Activated T-helper 1 cell treated with anti-CD3 and anti-CD28 coated beads, Interleukin-2, amount 50 U/mL, for 16 hours (primary cell): ENCODE measurements around the gene WNT4.

Experiments
- DNase-seq, 2 donors: peaks; one replicate each; pipeline ENCODE4 v3.0.0-alpha.2; 2020; ENCODE audit warnings: low read depth in 1 of 2, low spot score in 1 of 2

Gene WNT4

GRCh38 chr1:22132517-22133235, 10.2 kb downstream of the WNT4 start:
- no peak for DNase-seq

DNA sequence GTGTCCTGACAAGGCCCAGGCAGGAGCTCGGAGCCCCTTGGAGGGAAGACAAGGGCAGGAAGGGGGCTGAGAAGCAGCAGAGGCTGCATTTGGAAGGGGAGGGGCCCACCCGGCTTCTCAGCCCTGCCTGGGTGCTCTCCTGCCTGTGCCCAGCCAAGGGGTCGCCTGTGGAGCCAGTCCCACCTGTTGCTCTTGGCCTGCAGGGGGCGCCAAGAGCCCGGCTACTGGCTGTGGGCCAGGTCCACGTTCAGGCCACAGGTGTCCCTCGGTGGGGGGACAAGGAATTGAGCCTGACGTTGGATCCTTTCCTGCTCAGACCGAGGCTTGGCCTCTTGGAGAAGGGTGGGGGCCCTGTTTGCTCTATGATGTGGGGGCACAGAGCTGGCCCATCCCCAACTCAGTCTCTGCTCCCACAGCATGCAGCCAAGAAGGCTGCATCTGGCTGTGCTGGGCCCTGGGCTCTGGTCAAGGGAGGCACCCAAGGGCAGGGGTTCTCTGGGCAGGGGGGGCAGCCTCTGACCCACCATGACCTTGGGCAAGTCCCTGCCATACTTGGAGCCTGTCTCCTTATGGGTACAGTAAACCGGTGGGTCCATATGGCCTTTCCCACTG, 10.9 kb downstream of the WNT4 start:
- DNase-seq: peak; percentile 11 to 35

DNA sequence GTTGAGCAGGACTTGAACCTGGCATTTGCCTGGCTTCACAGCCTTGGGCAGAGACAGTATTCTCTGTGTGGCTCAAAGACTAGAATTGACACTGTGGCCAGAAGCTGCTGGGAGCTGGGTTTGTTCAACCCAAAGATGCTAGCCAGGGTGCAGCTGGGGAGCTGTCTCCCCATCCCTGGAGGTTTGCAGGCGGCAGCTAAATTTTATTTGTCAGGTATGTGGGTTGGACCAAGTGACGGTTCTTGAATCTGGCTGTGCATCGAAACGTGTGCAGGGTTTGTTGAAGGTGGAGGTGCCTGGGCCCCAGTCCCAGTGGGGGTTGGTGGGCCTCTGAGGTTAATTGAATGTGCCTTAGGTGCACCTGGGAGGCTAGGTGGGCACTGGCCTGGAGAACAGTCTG, 11.8 kb downstream of the WNT4 start:
- no peak for DNase-seq

DNA sequence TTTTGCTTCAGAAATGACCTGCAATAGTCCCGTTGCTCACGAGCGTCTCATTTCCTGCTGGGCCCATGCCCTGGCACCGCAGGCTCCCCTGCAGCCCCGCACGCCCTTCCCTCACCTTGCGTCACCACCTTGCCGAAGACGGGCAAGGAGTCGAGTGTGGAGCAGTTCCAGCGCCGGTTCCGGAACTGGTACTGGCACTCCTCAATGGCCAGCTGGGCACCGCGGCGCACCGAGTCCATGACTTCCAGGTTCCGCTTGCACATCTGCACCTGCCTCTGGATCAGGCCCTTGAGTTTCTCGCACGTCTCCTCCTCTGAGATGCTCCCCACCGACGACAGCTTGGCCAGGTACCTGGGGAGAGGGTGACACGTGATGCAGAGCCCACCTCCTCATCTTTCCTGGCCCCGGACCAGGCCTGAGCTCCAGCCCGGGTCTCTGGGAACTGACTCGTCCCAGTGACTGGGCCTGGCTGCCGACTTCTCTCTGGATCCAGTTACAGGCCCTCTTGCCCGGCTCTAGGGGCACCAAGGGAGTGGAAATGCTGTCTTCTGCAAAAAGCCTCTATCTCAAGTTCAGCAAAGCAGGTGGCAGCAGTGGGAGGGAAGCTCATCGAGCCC, 13.3 kb downstream of the WNT4 start:
- DNase-seq: no peak

- no peak for DNase-seq
Measured at GRCh38 chr1:22128392-22128791, 14.5 kb downstream of the WNT4 start.

DNA sequence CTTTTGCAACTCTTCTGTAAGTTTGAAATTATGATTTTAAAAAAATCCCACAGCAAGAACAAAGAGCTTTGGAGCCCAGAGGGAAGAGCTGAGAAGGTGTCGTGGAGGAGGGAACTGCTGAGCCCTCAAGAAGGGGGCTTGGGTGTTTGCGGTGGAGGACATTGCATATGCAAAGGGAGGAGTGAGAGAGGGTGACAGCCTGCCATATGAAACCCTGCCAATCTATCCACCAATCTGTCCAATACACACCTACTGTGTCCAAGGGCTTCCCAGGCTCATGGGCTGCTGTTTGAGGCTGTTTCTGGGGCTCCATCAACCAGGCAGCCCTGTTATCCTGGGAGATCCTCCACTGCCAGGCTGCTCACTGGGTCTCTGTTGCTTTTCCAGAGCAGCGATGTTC, 15.2 kb downstream of the WNT4 start:
- no peak for DNase-seq

DNA sequence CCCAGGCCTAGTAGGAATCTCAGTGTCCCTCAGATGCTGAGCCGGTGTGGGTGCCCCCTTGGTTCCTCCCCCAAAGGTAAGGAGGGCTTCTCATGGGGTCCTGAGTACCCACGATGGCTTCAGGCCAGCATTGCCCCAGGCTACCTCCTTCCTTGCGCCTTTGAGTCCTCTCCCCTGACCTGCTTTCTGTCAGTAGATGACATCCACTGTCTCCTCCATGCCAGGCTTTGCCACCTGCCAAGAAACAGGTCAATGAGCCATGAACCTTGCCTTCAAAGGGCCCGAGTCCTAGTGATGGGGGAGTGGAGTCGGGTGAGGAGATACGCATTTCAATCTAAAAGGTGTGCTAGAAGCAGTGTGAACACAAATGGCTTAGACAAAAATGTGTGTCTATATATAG, 15.6 kb downstream of the WNT4 start:
- no peak for DNase-seq

- no peak for DNase-seq
Measured at GRCh38 chr1:22126531-22126930, 16.4 kb downstream of the WNT4 start.

DNA sequence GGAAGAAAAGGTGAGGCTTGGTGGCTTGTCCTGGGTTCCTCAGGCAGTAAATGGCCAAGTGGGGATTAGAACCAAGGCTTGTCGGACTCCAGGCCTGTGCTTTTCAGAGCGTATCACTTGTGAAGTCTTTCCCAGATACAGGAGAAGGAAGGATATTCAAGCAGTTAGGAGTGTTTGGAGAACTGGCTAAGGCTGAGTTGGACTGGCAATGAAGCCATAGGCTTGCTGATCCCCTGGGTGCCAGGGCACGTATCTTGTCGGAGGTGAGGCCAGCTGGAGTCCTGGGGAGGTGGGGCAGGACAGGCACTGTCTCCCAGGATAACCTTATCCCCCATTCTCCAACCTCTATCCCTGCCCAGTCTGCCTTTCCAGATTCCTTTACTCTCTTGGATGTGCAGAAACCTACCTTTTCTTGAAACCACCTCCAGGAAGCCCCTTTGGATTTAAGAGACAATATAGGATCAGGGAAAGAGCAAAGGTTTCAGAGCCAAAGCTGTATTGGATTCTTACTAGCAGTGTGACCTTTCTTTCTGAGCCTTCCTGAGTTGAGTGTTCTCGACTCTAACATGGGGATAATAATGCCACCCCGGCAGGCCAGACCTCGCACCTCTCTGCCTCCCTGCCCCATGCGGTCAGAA, 18.2 kb downstream of the WNT4 start:
- DNase-seq: no peak

GRCh38 chr1:22123901-22124404, 18.9 kb downstream of the WNT4 start:
- DNase-seq: no peak

DNA sequence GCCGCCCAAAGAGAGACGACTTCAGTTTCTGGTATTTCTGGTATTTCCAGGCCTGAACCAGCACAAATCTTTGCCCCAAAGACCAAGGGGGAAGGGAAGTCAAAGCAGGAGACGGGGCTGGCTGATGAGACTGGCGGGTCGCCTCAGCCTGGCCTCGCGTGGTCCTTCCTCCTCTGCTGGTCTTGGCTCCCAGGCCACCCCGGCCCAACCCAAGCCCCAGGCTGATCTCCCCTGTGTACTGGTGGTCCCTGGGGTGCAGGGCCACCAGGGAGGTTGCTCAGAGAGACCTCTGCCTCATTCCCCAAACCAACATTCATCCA, 19.9 kb downstream of the WNT4 start:
- no peak for DNase-seq

DNA sequence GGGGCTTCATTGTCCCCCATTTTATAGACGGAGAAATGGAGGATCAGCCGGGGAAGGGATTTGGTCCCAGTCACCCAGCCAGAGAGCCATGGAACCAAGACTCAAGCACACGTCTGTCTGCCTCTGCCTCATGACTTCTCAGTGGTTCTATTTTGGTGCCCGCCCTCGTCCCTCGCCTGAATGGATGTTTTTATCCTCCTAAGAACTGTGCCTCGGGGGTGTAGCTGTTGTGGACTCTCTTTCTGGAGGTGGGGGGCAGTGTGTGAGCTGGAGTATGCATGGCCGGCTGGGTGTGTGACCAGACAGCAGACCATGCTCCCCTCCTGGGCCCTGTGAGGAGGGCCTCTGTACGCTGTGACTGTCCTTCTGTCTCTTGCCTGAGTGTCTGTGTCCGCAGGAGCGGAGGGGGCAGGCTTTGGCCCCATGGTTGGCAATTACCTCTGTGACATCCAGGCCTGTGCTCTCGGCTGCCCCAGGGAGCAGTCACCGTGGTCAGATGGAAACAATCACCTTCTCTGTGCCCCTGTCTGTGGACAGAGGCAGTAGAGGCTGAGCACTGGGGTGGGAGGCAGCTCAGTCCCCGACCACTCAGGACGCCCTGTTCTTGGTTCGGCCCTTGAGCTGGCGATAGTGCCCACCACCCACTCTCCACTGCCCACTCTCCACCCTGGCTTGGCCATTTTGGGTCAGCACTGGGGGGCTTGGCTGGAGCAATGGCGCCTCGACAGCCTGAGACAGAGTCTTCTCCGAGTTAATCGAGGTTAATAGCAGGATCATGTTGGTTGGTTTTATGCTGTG, 20.4 kb downstream of the WNT4 start:
- DNase-seq: no peak

GRCh38 chr1:22121421-22121911, 21.4 kb downstream of the WNT4 start:
- DNase-seq: no peak

GRCh38 chr1:22120469-22120790, 22.5 kb downstream of the WNT4 start:
- DNase-seq: no peak

DNA sequence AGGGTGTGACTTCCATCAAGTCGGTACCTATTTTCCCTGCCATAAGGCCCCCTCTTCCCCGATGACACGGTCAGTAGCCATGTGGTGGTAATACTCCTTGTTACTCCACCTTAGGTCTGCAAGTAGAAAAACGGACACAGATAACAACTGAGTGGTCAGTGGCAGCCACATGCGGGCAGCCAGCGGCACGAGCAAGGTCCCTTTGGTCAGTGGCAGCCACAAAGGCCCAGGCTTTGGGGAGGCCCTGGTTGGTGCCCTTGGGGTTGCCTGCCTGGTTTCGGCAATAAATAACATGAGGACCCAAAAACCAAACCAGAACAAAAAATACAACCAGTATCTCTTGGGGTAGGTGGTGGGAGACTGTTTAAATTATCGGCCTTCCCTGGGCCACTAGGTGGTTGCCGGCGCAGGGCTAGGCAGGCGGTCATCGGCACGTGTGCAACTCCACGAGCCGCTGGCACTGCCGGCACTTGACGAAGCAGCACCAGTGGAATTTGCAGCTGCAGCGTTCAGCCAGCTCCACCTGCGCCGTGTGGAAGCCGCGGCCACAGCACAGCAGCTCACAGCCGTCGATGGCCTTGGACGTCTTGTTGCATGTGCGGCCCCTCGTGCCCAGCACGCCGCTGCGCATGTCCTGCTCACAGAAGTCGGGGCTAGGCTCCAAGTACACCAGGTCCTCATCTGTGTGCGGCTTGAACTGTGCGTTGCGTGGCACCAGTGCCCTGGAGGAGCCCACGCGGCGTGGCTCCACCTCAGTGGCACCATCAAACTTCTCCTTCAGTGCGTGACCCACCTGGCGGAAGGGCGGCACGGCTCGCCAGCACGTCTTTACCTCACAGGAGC, 23.1 kb downstream of the WNT4 start:
- DNase-seq: no peak

DNA sequence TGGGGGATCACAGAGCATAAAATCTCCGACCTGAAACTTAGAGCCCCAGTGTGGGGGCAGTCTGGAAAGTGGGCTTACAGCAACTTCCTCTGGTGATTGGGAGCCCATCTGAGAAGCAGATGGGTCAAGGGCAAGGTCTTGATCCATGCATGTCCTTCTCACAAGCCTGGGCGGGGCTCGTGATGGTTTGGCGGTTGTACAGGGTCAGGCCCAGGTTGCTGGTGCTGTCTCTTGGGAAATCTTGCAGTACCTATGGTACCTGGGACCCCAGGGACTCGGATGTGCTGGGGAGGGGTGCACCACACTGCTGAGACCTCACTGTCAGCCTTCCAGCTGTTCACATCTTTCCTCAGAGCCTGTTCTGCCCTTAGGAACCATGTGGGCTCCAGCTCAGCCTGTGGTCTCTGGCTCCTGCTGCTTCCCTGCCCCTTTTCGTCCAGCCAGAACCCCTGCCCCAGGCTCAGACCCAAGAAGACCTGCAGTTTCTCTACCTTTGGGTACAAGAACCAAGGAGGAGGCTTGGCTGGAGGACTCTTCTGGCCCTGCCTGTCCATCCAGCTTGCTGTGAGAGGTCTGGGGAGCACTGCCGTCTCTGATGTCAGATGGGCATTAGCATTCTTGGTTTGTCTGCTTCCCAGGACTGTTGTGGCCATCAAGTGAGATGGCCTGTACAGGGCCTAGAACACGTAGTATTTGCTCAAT, 24.5 kb downstream of the WNT4 start:
- DNase-seq: no peak

GRCh38 chr1:22117851-22118250, 25.0 kb downstream of the WNT4 start:
- no peak for DNase-seq

DNA sequence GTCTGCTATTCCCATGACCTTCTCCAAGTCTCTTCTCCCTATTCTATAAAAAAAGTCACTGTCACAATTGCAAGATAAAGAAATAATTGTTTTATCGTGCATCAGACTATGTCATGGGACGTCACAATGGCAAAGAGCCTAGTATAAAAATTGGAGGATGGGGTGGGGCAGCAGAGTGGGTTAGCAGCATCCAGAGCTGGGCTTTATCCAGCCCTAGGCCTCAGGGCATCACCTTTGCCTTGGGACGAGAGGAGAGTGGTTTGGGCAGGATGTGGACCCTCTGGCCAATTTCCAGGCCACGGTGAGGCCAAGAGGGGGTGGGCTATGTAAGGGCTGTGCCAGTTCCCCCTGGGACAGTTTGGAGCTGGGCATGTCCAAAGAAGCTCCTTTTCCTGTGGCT, 25.7 kb downstream of the WNT4 start:
- DNase-seq: no peak

GRCh38 chr1:22115286-22115685, 27.6 kb downstream of the WNT4 start:
- DNase-seq: no peak
